SK-N-SH treated with all-trans-retinoic acid at 6 μM for 48 hours (cell line): ENCODE measurements around the gene NCKAP5.

Source experiments
- ARNTL ChIP-seq: fragments of 450-650 bp; formaldehyde crosslinking; IDR thresholded peaks from 2 replicates; pipeline ENCODE4 v1.5.0; 2020; ENCODE audit warnings: low read depth, mild to moderate bottlenecking, moderate library complexity, borderline replicate concordance
- BACH2 ChIP-seq: fragments of 250-450 bp; sonication (Bioruptor Pico); IDR thresholded peaks from 2 replicates; pipeline ENCODE4 v1.9.0; 2021; ENCODE audit warnings: mild to moderate bottlenecking, borderline replicate concordance
- CSDC2 ChIP-seq: fragments of 250-450 bp; sonication (Bioruptor Pico); IDR thresholded peaks from 2 replicates; pipeline ENCODE4 v1.5.0; 2020; ENCODE audit warnings: mild to moderate bottlenecking, moderate library complexity
- PPARA ChIP-seq: fragments of 250-450 bp; sonication (Bioruptor Pico); IDR thresholded peaks from 2 replicates; pipeline ENCODE4 v1.5.0; 2020; ENCODE audit warnings: mild to moderate bottlenecking, borderline replicate concordance
- RARB ChIP-seq: fragments of 250-450 bp; sonication (Bioruptor Pico); IDR thresholded peaks from 2 replicates; pipeline ENCODE4 v1.8.0; 2021; ENCODE audit warnings: mild to moderate bottlenecking, moderate library complexity
- ZC3H10 ChIP-seq: fragments of 250-450 bp; sonication (Bioruptor Pico); IDR thresholded peaks from 2 replicates; pipeline ENCODE4 v1.5.1; 2021; ENCODE audit warnings: mild to moderate bottlenecking, moderate library complexity
- ZNF565 ChIP-seq: fragments of 450-650 bp; formaldehyde crosslinking; conservative IDR thresholded peaks from 2 replicates; pipeline ENCODE4 v1.5.0; 2020; ENCODE audit warnings: low read depth, mild to moderate bottlenecking, moderate library complexity
- TF ChIP-seq, protein P1 (sequence below): fragments of 250-450 bp; sonication (Bioruptor Pico); IDR thresholded peaks from 2 replicates; pipeline ENCODE4 v1.5.1; 2021; ENCODE audit warnings: mild to moderate bottlenecking, moderate library complexity
- TF ChIP-seq, protein P2 (sequence below): fragments of 250-450 bp; sonication (Bioruptor Pico); IDR thresholded peaks from 2 replicates; pipeline ENCODE4 v1.8.0; 2020; ENCODE audit warnings: mild to moderate bottlenecking, moderate library complexity, borderline replicate concordance

DNA sequence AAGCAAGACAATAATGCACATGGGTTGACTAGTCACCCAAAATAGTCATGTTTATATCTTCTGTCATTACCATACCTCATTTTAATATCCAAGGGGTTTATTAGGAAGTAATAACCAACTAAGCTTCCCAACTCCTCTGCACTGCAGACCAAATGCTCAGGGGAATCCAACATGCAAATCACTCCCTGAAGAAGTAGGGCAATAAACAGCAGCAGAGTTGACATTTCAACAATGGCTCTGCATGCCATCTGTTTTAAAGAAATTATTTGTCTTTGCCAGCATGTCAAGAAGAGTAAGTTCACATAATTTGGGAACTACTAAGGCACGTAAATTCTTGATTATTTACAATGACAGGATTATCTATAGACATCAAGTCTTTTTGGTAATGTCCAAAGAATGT lies 813.9 kb downstream of the NCKAP5 start:
- no peak for TF ChIP-seq CSDC2
- TF ChIP-seq RARB (CRISPR knock-in tag), result no peak
- TF ChIP-seq BACH2 (CRISPR knock-in tag), result no peak
- TF ChIP-seq, protein P1, sequence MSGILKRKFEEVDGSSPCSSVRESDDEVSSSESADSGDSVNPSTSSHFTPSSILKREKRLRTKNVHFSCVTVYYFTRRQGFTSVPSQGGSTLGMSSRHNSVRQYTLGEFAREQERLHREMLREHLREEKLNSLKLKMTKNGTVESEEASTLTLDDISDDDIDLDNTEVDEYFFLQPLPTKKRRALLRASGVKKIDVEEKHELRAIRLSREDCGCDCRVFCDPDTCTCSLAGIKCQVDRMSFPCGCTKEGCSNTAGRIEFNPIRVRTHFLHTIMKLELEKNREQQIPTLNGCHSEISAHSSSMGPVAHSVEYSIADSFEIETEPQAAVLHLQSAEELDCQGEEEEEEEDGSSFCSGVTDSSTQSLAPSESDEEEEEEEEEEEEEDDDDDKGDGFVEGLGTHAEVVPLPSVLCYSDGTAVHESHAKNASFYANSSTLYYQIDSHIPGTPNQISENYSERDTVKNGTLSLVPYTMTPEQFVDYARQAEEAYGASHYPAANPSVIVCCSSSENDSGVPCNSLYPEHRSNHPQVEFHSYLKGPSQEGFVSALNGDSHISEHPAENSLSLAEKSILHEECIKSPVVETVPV, result no peak
- TF ChIP-seq ARNTL, result no peak
- TF ChIP-seq, protein P2, sequence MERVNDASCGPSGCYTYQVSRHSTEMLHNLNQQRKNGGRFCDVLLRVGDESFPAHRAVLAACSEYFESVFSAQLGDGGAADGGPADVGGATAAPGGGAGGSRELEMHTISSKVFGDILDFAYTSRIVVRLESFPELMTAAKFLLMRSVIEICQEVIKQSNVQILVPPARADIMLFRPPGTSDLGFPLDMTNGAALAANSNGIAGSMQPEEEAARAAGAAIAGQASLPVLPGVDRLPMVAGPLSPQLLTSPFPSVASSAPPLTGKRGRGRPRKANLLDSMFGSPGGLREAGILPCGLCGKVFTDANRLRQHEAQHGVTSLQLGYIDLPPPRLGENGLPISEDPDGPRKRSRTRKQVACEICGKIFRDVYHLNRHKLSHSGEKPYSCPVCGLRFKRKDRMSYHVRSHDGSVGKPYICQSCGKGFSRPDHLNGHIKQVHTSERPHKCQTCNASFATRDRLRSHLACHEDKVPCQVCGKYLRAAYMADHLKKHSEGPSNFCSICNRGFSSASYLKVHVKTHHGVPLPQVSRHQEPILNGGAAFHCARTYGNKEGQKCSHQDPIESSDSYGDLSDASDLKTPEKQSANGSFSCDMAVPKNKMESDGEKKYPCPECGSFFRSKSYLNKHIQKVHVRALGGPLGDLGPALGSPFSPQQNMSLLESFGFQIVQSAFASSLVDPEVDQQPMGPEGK (CRISPR knock-in tag), result no peak
- no peak for TF ChIP-seq PPARA (CRISPR knock-in tag)
- TF ChIP-seq ZC3H10 (CRISPR knock-in tag), result no peak
- TF ChIP-seq ZNF565 (CRISPR knock-in tag), result no peak
